Neural cell (in vitro differentiated cells): ENCODE data around the gene CAPN5. TPM values are rescaled to one million over a fixed set of nuclear protein-coding genes. Genes with fewer than 3 reads are reported as not detected.

Source experiments
- H2AFZ ChIP-seq: fragments of 200-600, 300-800 bp; sonication (generic), shearing (Covaris generic); 2 replicates; pipeline ENCODE4 v1.6.0; 2014; ENCODE audit warnings: low read depth, mild to moderate bottlenecking, antibody characterized with exemption, low read length, moderate library complexity
- H3F3A ChIP-seq: fragments of 200-600 bp; shearing (Covaris generic); 2 replicates; pipeline ENCODE4 v1.6.1; 2016; ENCODE audit warnings: mild to moderate bottlenecking, moderate library complexity, mixed read lengths, antibody characterized with exemption, low read length; ENCODE audit not compliant: insufficient read depth, poor library complexity, severe bottlenecking
- H3K27ac ChIP-seq: fragments of 200-600, 300-800 bp; sonication (generic), shearing (Covaris generic); 2 replicates; pipeline ENCODE4 v1.5.1; 2014; ENCODE audit warnings: mild to moderate bottlenecking, low read length, moderate library complexity
- H3K27me3 ChIP-seq: fragments of 300-800, 200-600 bp; sonication (generic), shearing (Covaris generic); 2 replicates; pipeline ENCODE4 v1.6.0; 2014; ENCODE audit warnings: mild to moderate bottlenecking, low read depth, low read length, moderate library complexity; ENCODE audit not compliant: insufficient read depth
- H3K36me3 ChIP-seq: fragments of 300-800, 200-600 bp; sonication (generic), shearing (Covaris generic); 2 replicates; pipeline ENCODE4 v1.5.1; 2014; ENCODE audit warnings: mild to moderate bottlenecking, antibody characterized with exemption, low read length, moderate library complexity; ENCODE audit not compliant: insufficient read depth
- H3K4me2 ChIP-seq: fragments of 300-800, 200-600 bp; sonication (generic), shearing (Covaris generic); 2 replicates; pipeline ENCODE4 v1.6.0; 2014; ENCODE audit warnings: mild to moderate bottlenecking, low read length
- H3K4me3 ChIP-seq: fragments of 300-800, 200-600 bp; sonication (generic), shearing (Covaris generic); 2 replicates; pipeline ENCODE4 v1.5.1; 2014; ENCODE audit warnings: mild to moderate bottlenecking, low read length, moderate library complexity
- H3K79me2 ChIP-seq: fragments of 200-600 bp; shearing (Covaris generic); replicated peaks from 2 replicates; pipeline ENCODE4 v1.6.0; 2014; ENCODE audit warnings: mild to moderate bottlenecking, low read length, moderate library complexity; ENCODE audit not compliant: insufficient read depth
- H3K9ac ChIP-seq: fragments of 300-800, 200-600 bp; sonication (generic), shearing (Covaris generic); 2 replicates; pipeline ENCODE4 v1.6.1; 2016; ENCODE audit warnings: mild to moderate bottlenecking, low read length, mixed read lengths
- H3K9me2 ChIP-seq: fragments of 200-600 bp; shearing (Covaris generic); 2 replicates; pipeline ENCODE4 v1.6.1; 2016; ENCODE audit warnings: mild to moderate bottlenecking, low read length, mixed read lengths; ENCODE audit not compliant: insufficient read depth
- H3K9me3 ChIP-seq: fragments of 200-600, 300-800 bp; sonication (generic), shearing (Covaris generic); 2 replicates; pipeline ENCODE4 v1.6.1; 2016; ENCODE audit warnings: mild to moderate bottlenecking, mixed run types, low read length, moderate library complexity, mixed read lengths
- H4K20me1 ChIP-seq: fragments of 200-600 bp; shearing (Covaris generic); 2 replicates; pipeline ENCODE4 v1.6.1; 2016; ENCODE audit warnings: mild to moderate bottlenecking, mixed run types; ENCODE audit not compliant: insufficient read depth
- CTCF ChIP-seq: fragments of 450-650 bp; IDR thresholded peaks from 2 replicates; pipeline ENCODE4 v1.5.1; 2014; ENCODE audit warnings: antibody characterized with exemption, mild to moderate bottlenecking, moderate library complexity; ENCODE audit not compliant: poor library complexity, severe bottlenecking
- EP300 ChIP-seq: fragments of 450-650 bp; conservative IDR thresholded peaks from 2 replicates; pipeline ENCODE4 v1.6.1; 2014; ENCODE audit warnings: antibody characterized with exemption, mild to moderate bottlenecking, moderate library complexity; ENCODE audit not compliant: poor library complexity, severe bottlenecking
- EZH2 ChIP-seq: fragments of 200-600, 300-800 bp; shearing (Covaris generic), sonication (generic); IDR thresholded peaks from 2 replicates; pipeline ENCODE4 v1.6.1; 2014; ENCODE audit warnings: antibody characterized with exemption, low read length, borderline replicate concordance, mild to moderate bottlenecking; ENCODE audit not compliant: insufficient read depth, poor library complexity, severe bottlenecking
- MXI1 ChIP-seq: fragments of 450-650 bp; conservative IDR thresholded peaks from 2 replicates; pipeline ENCODE4 v1.6.1; 2014; ENCODE audit warnings: antibody characterized with exemption, mild to moderate bottlenecking; ENCODE audit not compliant: poor library complexity, severe bottlenecking
- POLR2AphosphoS5 ChIP-seq: IDR thresholded peaks from 2 replicates; pipeline ENCODE4 v1.6.1; 2012
- RAD21 ChIP-seq: fragments of 450-650 bp; conservative IDR thresholded peaks from 2 replicates; pipeline ENCODE4 v1.6.1; 2014; ENCODE audit warnings: antibody characterized with exemption, mild to moderate bottlenecking, moderate library complexity
- REST ChIP-seq: IDR thresholded peaks from 2 replicates; pipeline ENCODE4 v1.6.1; 2012; ENCODE audit warnings: borderline replicate concordance
- SMC3 ChIP-seq: fragments of 450-650 bp; conservative IDR thresholded peaks from 2 replicates; pipeline ENCODE4 v1.6.1; 2014; ENCODE audit warnings: antibody characterized with exemption, mild to moderate bottlenecking, moderate library complexity; ENCODE audit not compliant: poor library complexity
- TAF1 ChIP-seq: IDR thresholded peaks from 2 replicates; pipeline ENCODE4 v1.6.1; 2012; ENCODE audit warnings: low read depth
- polyA plus RNA-seq: library from polyadenylated mRNA; depleted of rRNA; stranded (reverse); fragments of >200 nt; gene quantifications from 2 replicates; pipeline ENCODE4 v1.2.3, GENCODE V29; 2014

CAPN5 gene
- polyA plus RNA-seq, 1 donor from 2014 or later: 20.5 TPM

- Histone ChIP-seq H3F3A (no peaks in the 10 kb centered on the region), H3K79me2 (no peaks in the 10 kb centered on the region), H2AFZ (no peak overlapping the region), H4K20me1 (no peaks in the 10 kb centered on the region), H3K9me3 (no peaks in the 10 kb centered on the region), H3K4me3 (no peak overlapping the region), H3K36me3 (no peaks in the 10 kb centered on the region), H3K27me3 (no peaks in the 10 kb centered on the region), H3K9me2 (no peaks in the 10 kb centered on the region), H3K9ac (no peak overlapping the region), H3K4me2 (no peak overlapping the region), H3K27ac (no peak overlapping the region)
- TF ChIP-seq TAF1 (no peak), EP300 (no peak), CTCF (no peak), REST (no peak), MXI1 (no peak), POLR2AphosphoS5 (no peak), EZH2 (no peak), RAD21 (no peak), SMC3 (no peak)
Measured at GRCh38 chr11:77120571-77120970, 53.8 kb downstream of the CAPN5 start.

- no peaks in the 10 kb centered on the region for H3F3A ChIP-seq
- H3K9ac ChIP-seq: no peak overlapping the region
- no peaks in the 10 kb centered on the region for H3K27me3 ChIP-seq
- TF ChIP-seq TAF1 (no peak), SMC3 (no peak), REST (no peak), MXI1 (no peak), EZH2 (no peak), EP300 (no peak), RAD21 (no peak)
- H3K27ac ChIP-seq: no peak overlapping the region
- no peaks in the 10 kb centered on the region for H3K9me2 ChIP-seq
- no peak overlapping the region for H3K4me3 ChIP-seq
- H3K4me2 ChIP-seq: no peak overlapping the region
- H3K36me3 ChIP-seq: no peaks in the 10 kb centered on the region
- no peak overlapping the region for H2AFZ ChIP-seq
- H3K79me2 ChIP-seq: no peaks in the 10 kb centered on the region
- no peaks in the 10 kb centered on the region for H3K9me3 ChIP-seq
- no peaks in the 10 kb centered on the region for H4K20me1 ChIP-seq
Measured at GRCh38 chr11:77121096-77121640, 54.4 kb downstream of the CAPN5 start.
